Colon (tissue), 2 donors: ENCODE measurements around the gene CRYM.
A peak's percentile ranks its signal among the peaks of the same experiment; 100 is the strongest.

Experiments
- FAIRE-seq: peaks from 2 replicates; lab custom pipeline; 2012; peaks lifted over from hg19 to GRCh38; lab: Jason Lieb, UNC
- donor health status: control.
- donor health status: control.

The CRYM gene

DNA sequence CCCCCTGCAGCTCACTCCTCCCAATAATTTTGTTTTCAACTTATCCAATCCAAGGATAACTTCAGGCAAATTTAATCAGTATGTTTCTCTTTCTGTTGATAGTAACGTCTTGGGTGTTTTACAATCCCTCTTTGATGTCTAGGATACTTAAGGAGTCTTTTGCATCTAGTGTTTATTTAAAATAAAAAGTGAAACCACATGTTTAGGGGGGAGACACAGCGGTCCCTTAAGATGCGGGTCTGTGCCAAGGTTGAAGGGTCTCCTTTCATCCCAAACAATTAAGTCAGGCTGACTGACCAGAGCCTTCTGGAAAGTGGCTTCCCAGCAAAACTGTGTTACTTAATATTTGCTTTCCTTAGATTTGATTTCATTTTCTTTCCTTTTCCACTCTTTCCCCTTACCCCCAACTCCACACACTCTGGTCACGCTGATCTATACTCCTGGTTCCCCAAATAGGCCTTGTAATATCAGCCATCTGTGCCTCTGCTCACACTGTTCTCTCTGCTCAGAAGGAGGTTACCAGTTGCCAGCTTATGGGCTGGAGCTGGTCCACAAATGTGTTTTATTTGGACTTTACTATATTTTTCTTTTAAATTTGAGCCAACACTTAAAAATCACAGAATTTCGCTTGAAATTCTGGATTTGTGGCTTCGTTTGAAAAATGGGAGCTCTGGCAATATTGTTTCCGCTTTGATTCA, 33.4 kb downstream of the CRYM start:
- no peak for FAIRE-seq

DNA sequence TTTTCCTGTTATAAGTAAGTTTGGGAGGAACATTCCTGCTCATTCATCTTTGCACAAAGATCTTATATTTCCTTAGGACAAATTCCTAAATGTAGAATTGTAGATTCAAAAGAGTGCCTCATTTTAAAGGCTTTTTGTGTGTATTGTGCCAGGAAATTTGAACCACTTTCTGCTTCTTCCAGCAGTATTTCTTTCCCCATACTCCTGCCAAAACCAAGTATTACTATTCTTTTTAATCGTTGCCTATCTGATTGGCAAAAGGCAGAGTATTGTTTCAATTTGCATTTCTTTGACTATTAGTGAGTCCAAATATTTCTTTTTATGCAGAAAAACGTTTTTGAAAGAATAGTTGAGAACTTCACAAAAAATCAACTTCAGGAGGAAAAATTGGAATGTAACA, 35.3 kb downstream of the CRYM start:
- FAIRE-seq, result no peak

DNA sequence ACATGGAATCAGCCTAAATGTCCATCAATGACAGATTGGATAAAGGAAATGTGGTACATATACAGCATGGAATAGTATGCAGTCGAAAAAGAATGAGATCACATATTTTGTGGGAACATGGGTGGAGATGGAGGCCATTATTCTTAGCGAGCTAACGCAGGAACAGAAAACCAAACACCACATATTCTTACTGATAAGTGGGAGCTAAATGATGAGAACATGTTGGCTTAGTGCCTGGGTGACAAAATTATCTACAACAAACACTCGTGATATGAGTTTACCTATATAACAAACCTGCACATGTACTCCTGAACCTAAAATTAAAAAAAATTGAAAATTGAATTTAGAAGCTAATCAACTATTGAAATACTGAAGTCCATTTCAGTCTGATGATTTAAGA, 38.4 kb downstream of the CRYM start:
- FAIRE-seq, result no peak

DNA sequence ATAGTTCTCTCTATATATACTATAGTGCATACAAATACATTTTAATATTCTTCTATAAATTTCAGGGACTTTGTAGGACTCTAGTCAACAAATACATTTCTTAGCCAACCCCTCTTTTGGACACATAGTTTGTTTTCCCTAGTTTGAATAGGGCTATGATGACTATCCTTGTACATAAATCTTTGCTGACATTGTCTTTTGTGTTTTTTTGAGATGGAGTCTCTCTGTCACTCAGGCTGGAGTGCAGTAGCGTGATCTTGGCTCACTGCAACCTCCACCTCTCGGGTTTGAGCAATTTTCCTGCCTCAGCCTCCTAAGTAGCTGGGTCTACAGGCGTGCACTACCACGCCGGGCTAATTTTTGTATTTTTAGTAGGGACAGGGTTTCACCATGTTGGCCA, 41.3 kb downstream of the CRYM start:
- no peak for FAIRE-seq

GRCh38 chr16:21235199-21235585, 42.9 kb downstream of the CRYM start:
- FAIRE-seq, result no peak

DNA sequence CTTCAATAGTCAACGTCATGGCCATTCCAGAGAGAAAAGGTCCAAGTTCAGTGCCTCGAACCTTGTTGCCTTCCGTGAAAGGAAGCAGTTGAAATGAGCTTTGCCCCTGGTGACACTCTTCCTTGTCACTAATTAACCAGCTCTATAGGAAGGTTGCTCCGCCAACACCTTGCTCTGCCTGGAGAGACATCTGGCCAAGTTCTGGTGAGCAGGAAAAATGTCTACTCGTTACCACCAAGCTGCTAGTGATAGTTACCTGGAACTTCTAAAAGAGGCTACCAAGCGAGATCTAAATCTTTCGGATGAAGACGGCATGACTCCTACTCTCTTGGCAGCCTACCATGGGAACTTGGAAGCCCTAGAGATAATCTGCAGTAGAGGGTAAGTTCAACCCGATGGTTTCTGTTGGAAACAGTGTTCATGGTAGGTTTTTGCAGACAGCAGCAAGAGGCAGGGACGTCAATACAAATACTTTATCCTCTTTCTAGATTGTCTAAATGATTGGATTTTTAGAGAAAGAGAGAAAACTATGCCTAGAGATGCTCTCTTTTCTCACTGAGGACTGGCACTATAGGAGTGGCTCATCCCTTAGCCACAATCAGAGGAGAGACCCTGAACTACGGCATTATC, 44.5 kb downstream of the CRYM start, which contains the start of gene ANKS4B:
Gene ANKS4B (plus strand): TSS at position 179 of the 630 bp plus-strand sequence. CDS start 39 bp downstream, at position 218.
- FAIRE-seq, result peak; percentile 75

DNA sequence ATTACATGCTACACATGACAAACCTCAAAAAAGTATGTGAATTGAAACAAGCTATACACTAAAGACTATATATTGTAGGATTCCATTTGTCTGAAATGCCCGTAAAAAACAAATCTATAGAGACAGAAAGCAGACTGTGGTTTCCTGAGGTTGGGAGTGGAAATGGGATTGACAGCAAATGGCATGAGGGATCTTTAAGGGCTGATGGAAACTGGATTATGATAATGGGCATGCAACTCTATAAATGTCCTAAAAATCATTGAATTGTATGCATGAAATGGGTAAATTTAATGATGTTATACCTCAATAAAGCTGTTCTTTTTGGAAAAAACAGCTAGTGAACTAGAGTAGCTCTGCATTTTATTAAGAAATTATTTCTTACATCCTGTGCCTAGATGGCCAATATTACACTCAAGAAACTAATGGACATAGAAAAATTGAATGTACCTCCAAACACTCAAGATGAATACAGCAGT, 45.0 kb downstream of the CRYM start:
- FAIRE-seq, result no peak

GRCh38 chr16:21228361-21228872, 49.7 kb downstream of the CRYM start:
- FAIRE-seq, result no peak

- FAIRE-seq, result no peak
Observed at GRCh38 chr16:21227866-21228265, 50.2 kb downstream of the CRYM start.

DNA sequence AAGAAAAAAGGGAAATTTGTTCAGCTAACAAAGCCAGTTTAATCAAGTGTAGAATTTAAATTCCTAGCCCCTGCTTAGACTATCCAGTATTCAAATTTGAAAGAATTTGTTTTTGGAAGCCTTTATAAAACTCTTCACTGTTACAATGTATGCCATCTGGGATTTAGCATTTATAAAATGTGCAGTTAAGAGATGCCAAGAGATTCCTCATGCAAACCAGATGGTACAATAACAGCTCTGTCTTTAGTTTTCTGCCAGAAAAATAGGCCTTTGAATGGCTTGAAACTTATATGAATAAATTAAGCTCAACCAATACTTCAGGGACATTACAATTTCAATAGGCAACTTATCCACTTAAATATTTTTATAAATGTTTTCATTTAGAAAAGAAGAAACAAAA, 51.3 kb downstream of the CRYM start:
- no peak for FAIRE-seq

- FAIRE-seq, result no peak
Observed at GRCh38 chr16:21224800-21225199, 53.3 kb downstream of the CRYM start.

- FAIRE-seq, result no peak
Observed at GRCh38 chr16:21223787-21224186, 54.3 kb downstream of the CRYM start.

DNA sequence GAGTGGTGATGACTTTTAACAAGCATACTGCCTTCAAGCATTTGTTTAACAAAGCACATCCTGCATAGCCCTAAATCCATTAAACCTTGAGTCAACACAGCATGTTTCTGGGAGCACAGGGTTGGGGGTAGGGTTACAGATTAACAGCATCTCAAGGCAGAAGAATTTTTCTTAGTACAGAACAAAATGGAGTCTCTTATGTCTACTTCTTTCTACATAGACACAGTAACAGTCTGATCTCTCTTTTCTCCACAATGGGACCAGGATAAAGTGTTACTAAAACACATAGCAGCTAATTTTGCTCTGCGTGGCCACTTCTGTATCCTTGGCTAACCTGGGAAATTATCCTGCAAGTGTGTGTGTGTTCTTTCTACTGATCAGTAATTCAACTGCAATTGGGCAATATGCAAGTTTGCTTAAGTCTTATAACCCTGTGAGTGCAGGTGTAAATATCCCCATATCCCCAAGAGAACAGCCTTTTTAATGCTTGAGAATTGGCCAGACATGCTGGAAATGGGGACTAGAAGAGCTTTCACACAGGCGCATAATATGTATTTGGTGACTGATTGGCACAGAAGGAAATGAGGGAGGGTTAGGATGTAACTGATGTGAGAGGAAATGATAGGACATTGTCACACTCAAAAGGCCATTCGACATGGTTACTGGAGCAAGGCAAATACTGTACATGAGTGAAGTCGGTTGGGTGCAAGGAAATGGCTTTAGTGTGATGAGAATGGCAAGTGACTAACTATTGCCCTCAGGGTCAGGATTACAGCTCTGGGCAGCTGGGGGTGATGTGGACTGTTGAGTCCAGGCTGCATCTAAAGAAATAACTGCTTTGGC, 55.4 kb downstream of the CRYM start:
- FAIRE-seq, result no peak

GRCh38 chr16:21219551-21219950, 58.5 kb downstream of the CRYM start:
- FAIRE-seq, result no peak

- FAIRE-seq, result no peak
Observed at GRCh38 chr16:21218153-21218552, 59.9 kb downstream of the CRYM start.

DNA sequence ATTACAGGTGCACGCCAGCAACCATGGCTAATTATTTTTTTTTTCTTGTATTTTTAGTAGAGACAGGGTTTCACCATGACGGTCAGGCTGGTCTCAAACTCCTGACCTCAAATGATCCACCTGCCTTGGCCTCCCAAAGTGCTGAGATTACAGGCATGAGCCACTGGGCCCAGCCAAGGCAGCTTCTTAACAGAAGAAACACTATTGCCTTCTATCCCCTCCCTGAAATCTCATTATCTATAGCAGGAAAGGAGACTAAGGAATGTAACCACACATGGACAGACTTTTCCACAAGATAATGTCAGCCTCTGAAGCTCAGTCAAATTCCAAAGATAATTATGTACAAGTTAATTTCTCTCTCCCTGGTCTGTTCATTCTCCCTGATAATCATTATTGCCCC, 61.0 kb downstream of the CRYM start:
- FAIRE-seq, result no peak

DNA sequence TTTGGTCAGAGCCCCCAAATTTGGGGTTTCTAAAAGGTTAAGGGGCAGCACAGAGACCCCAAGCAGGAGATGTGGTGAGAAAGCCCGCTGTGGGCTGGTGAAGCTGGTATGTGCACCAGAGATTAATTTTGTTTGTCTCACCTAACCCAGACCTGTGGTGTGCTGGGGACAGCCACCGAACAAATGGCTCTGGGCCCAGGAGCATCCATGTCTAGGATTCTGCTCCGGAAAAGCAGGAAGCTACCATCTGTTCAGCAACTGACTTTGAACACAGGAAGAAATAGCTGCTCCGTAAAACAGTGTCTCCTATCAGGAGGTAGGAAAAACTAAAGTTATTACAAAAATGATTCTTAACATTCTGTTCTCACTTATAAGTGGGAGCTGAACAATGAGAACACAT, 64.0 kb downstream of the CRYM start:
- FAIRE-seq, result no peak

- FAIRE-seq, result no peak
Observed at GRCh38 chr16:21211486-21211885, 66.6 kb downstream of the CRYM start, which contains the start of gene ZP2. ZP2 (minus strand) TSS chr16:21211574; CDS start chr16:21211547, 27 bp downstream.
